OCI-LY7 (cell line): Measurements from ENCODE around the gene TEAD2. TPM values are rescaled to one million over a fixed set of nuclear protein-coding genes. Genes with fewer than 3 reads are reported as not detected.

Source experiments
- BruUV-seq: library from RNA; stranded (reverse); fragments of 400-500 nt; replicated peaks from 2 replicates; lab custom pipeline; 2021; lab: Mats Ljungman, UMichigan
- CTCF ChIA-PET: fragments of 300-600 bp; sonication (Branson Sonifier 250); formaldehyde crosslinking; loops from one replicate; lab custom pipeline; 2022; ENCODE audit warnings: antibody characterized with exemption; ENCODE audit not compliant: unreplicated experiment; lab: Charles Lee
- POLR2A ChIA-PET: fragments of 300-600 bp; sonication (Branson Sonifier 250); formaldehyde crosslinking; loops from one replicate; lab custom pipeline; 2022; ENCODE audit warnings: antibody characterized with exemption; lab: Charles Lee
- DNase-seq: peaks from one replicate; pipeline ENCODE4 v3.0.0-alpha.2; 2015; ENCODE audit warnings: low spot score
- H2AFZ ChIP-seq: fragments of 200-600 bp; sonication (generic), shearing (Covaris generic); 2 replicates; pipeline ENCODE4 v1.6.1; 2014; ENCODE audit warnings: mild to moderate bottlenecking, antibody characterized with exemption, low read length, moderate library complexity
- H3K27ac ChIP-seq: fragments of 200-600 bp; sonication (generic); 2 replicates; pipeline ENCODE4 v1.5.1; 2014; ENCODE audit warnings: mixed run types, low read depth, mild to moderate bottlenecking, moderate library complexity, low read length, inconsistent platforms; ENCODE audit not compliant: poor library complexity, severe bottlenecking
- H3K36me3 ChIP-seq: fragments of 200-600 bp; sonication (generic); 2 replicates; pipeline ENCODE4 v1.6.1; 2014; ENCODE audit warnings: mild to moderate bottlenecking, antibody characterized with exemption, low read length, moderate library complexity, mixed read lengths; ENCODE audit not compliant: insufficient read depth
- H3K4me1 ChIP-seq: fragments of 200-600 bp; sonication (generic); 2 replicates; pipeline ENCODE4 v1.5.1; 2014; ENCODE audit warnings: mild to moderate bottlenecking, low read length; ENCODE audit not compliant: insufficient read depth, poor library complexity, severe bottlenecking
- H3K4me2 ChIP-seq: fragments of 200-600 bp; sonication (generic); 2 replicates; pipeline ENCODE4 v1.6.1; 2014; ENCODE audit warnings: mild to moderate bottlenecking, low read length
- H3K4me3 ChIP-seq: fragments of 200-600 bp; sonication (generic); 2 replicates; pipeline ENCODE4 v1.5.1; 2014; ENCODE audit warnings: mild to moderate bottlenecking, low read depth, low read length; ENCODE audit not compliant: poor library complexity, severe bottlenecking
- H3K79me2 ChIP-seq: fragments of 200-600 bp; sonication (generic); 2 replicates; pipeline ENCODE4 v1.6.1; 2016; ENCODE audit warnings: low read depth, mild to moderate bottlenecking, low read length, moderate library complexity, mixed read lengths; ENCODE audit not compliant: insufficient read depth
- H3K9me2 ChIP-seq: fragments of 200-600 bp; sonication (generic); 2 replicates; pipeline ENCODE4 v1.6.1; 2016; ENCODE audit warnings: mild to moderate bottlenecking, low read length, mixed read lengths; ENCODE audit not compliant: insufficient read depth
- H3K9me3 ChIP-seq: fragments of 200-600 bp; sonication (generic); 2 replicates; pipeline ENCODE4 v1.6.1; 2014; ENCODE audit warnings: mild to moderate bottlenecking, mixed run types, low read length, mixed read lengths
- H4K20me1 ChIP-seq: fragments of 200-600 bp; sonication (generic); 2 replicates; pipeline ENCODE4 v1.6.1; 2014; ENCODE audit warnings: mild to moderate bottlenecking, antibody characterized with exemption, low read length, moderate library complexity, mixed read lengths; ENCODE audit not compliant: insufficient read depth
- CTCF ChIP-seq: fragments of 200-600 bp; sonication (generic); conservative IDR thresholded peaks from 2 replicates; pipeline ENCODE4 v1.5.1; 2014; ENCODE audit warnings: mild to moderate bottlenecking, antibody characterized with exemption, low read length, moderate library complexity, mixed read lengths
- EZH2phosphoT487 ChIP-seq: fragments of 200-600 bp; sonication (generic); IDR thresholded peaks from 2 replicates; pipeline ENCODE4 v1.6.1; 2018; ENCODE audit warnings: low read depth, borderline replicate concordance, mild to moderate bottlenecking, mixed run types, antibody characterized with exemption, low read length, moderate library complexity, mixed read lengths
- intact Hi-C: fragments of 100-400 bp; cut with micrococcal nuclease; formaldehyde crosslinking; loops from one replicate; pipeline ENCODE4 v1.10.0; 2022; ENCODE audit not compliant: unreplicated experiment
- total RNA-seq, 2 experiments: library from RNA; depleted of rRNA in 1 of 2; stranded (reverse); fragments of >200 nt in 1 of 2; shearing (Covaris generic) in 1 of 2; gene quantifications; 2 replicates each; pipeline ENCODE4 v1.2.3, GENCODE V29; 2014 to 2022

Gene TEAD2
- total RNA-seq, 2 experiments from 2014 or later = 4.9 to 5.3 TPM

GRCh38 chr19:49368711-49369358 is 6.6 kb upstream of the TEAD2 start:
- no peak for TF ChIP-seq EZH2phosphoT487
- no peak for TF ChIP-seq CTCF
- H3K4me2 ChIP-seq = no peak overlapping the region
- no TSS peak for BruUV-seq
- CTCF ChIA-PET = no interaction called here
- peaks cover 19% of the 10 kb centered on the region for H3K4me1 ChIP-seq
- no peaks in the 10 kb centered on the region for H3K9me2 ChIP-seq
- no peak overlapping the region for H3K27ac ChIP-seq
- H4K20me1 ChIP-seq = no peaks in the 10 kb centered on the region
- H3K79me2 ChIP-seq = no peaks in the 10 kb centered on the region
- intact Hi-C loops = no loop called here
- H3K4me3 ChIP-seq = no peak overlapping the region
- H3K36me3 ChIP-seq = no peaks in the 10 kb centered on the region; the same call in 1 of the 2 replicates
- no peak overlapping the region for H2AFZ ChIP-seq
- POLR2A ChIA-PET = no interaction called here
- H3K9me3 ChIP-seq = peaks cover 12% of the 10 kb centered on the region; the same call in 1 of the 2 replicates
- DNase-seq = no peak

- H3K9me2 ChIP-seq = no peaks in the 10 kb centered on the region
- H3K36me3 ChIP-seq = no peaks in the 10 kb centered on the region; the same call in 1 of the 2 replicates
- ChIA-PET CTCF (no interaction called here), POLR2A (interaction anchor here (0.7 kb wide), 1 partner anchor 16 kb away, joined by 3 read pairs; no protein-coding TSS in a partner anchor)
- H3K9me3 ChIP-seq = peaks cover 12% of the 10 kb centered on the region; the same call in 1 of the 2 replicates
- BruUV-seq = no TSS peak
- peaks cover 44% of the 10 kb centered on the region for H3K4me1 ChIP-seq
- no peak overlapping the region for H3K4me3 ChIP-seq
- TF ChIP-seq CTCF = no peak
- no peak for TF ChIP-seq EZH2phosphoT487
- no peaks in the 10 kb centered on the region for H4K20me1 ChIP-seq
- no peak overlapping the region for H2AFZ ChIP-seq
- peak overlapping the region; percentile 3 for H3K27ac ChIP-seq
- intact Hi-C loops = loop anchor here (1.0 kb wide), 1 partner anchor 26 kb away; no protein-coding TSS in a partner anchor
- DNase-seq = no peak
- H3K4me2 ChIP-seq = no peak overlapping the region
- H3K79me2 ChIP-seq = no peaks in the 10 kb centered on the region
Measured at GRCh38 chr19:49366110-49366509, 3.9 kb upstream of the TEAD2 start.
